GM18519 (cell line): ENCODE results near the gene PHETA1.
"Not testable (repeated sequence)": the region's sequence is repeated elsewhere in the genome, so short reads cannot be mapped to it uniquely, and the experiment has no call there.

Experiments
- ATAC-seq: cut with Tn5 transposase; IDR thresholded peaks from one replicate; pipeline ENCODE4 v1.9.1; 2021; ENCODE audit warnings: mild to moderate bottlenecking, moderate library complexity; ENCODE audit not compliant: unreplicated experiment, low FRiP score

The PHETA1 gene

DNA sequence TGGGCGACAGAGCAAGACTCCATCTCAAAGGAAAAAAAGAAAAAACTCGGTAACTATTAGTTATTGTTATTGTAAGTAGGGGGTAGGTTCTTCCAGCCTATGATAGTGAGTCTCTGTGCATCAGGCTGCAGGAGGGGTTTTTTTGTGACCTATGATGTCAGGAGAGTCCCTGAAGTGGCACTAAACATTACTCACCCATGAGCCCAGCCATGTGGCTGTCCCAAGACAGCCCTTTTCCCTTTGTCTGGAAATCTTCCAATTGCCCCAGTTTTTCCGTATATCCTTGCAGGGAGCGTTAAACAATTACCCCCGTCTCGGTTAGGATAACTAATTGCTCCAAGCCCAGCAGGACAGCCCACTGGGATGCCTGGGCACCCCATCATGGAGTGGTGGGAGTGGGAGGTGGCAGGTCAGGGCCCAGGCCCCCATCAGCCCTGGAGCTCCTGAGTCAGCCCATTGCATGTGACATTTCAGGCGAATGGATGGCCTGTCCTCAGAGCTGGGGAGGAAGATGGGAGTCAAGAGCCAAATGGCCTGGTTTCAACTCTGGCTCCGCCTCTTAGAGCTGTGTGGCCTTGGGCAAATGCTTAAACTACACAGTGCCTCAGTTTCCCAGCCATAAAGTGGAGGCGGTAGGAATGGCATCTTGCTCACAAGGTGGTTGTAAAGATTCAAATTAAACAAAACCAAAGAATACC, 16.4 kb downstream of the PHETA1 start:
- ATAC-seq: no peak

DNA sequence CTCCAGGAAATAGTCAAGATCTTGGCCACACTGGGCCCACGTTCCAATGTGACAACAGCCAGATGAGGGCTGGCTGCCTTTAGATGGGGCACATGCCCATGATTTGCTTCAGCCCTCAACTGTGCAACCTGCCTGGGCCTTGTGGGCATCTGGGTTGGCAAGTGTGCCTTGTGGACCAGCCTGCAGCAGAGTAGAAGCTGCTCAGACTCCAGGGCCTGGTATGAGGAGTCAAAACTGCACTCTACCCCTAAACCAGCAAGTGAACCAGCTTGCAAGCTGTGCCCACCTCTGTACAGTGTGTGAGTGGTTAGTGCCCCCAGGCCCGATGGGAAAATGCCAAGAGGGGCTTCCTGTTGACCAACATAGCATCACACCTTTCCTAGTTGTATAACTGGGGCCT, 17.9 kb downstream of the PHETA1 start:
- ATAC-seq: no peak

DNA sequence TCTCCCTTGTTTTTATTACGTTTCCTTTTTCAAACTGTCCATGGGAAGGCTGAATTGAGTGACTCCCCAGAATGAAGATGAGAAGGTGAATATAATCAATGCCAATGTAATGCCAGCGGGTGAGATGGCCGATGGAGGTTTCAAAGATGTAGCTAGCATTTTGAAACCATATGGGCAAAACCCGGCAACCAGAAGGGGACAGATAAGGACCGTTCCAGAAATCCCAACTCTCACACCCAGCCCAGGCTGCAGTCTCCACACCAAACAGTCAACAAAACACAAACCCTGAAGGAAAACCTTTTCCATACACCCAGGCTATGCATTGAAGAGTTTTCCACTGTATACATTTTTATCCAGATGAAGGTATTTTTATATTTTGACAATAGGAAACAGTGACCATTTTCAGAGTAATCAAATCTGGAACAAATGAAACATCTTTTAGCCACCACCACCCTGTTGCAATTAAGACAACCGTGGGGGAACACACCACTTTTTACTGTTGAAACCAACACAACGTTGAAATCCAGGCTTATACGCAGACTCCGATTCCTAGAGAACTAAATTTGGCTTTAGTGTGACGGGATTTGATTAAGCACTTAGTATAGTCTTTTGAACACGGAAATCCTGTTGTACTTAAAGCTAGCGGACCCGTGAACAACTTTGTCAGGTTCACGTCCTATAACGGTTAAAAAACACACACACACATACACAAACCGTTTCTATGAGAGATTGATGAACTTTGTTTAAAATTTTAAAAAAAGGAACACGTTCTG, 19.0 kb downstream of the PHETA1 start:
- ATAC-seq: no peak

DNA sequence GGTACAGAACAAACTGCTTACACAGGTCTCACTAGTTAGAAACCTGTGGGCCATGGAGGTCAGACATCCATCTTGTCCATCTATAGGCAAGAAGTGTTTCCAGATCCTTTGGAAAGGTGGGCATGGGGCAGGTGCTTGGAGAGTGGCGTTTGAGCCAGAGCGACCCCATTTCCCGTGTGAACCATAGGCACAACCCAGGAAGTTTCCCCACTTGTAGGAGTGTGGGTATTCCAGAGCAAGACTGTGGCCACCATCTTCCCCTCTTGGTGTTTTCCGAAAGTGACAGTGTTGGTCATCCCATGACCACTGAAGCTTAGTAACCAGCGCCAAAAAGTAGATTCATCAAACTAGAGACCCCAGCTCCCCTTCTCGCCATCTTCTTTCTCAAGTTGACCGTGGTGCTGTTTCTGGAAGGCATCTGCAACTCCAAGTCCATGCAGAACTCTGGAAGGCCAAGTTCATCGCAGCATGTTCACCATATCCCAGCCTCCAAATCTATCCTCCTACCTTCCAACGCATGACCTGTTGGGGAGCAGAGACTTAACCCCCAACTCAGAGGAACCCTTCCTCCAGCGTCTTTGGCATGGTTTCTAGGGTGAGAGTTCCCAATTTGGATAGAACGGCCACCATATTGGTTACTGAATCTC, 19.7 kb downstream of the PHETA1 start:
- ATAC-seq: no peak

DNA sequence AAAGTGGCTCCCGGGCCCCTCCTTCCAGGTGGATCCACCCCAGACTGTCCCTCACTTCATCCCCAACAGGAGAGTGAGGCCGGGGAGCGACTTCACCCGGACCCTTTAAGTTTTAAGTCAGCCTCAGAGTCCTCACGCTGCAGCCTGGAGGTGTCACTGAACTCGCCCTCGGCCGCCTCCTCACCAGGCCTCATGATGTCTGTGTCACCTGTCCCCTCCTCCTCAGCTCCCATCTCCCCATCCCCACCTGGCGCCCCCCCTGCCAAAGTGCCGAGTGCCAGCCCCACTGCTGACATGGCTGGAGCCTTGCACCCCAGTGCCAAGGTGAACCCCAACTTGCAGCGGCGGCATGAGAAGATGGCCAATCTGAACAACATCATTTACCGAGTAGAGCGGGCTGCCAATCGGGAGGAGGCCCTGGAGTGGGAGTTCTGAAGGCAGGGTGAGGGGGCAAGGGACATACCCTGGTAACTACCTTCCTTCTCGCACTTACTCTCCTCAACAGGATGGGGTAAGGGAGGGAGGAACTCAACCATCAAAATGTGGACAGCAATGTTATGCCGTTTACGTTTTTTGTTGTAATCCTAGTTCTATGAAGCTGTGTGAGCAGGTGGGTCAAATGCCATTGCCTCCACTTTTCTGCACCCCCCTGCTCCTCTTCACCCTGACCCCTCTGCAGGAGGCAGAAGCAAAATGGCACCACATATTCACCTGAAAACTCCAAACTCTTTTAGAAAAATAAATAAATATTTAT, 20.8 kb downstream of the PHETA1 start:
- no peak for ATAC-seq

DNA sequence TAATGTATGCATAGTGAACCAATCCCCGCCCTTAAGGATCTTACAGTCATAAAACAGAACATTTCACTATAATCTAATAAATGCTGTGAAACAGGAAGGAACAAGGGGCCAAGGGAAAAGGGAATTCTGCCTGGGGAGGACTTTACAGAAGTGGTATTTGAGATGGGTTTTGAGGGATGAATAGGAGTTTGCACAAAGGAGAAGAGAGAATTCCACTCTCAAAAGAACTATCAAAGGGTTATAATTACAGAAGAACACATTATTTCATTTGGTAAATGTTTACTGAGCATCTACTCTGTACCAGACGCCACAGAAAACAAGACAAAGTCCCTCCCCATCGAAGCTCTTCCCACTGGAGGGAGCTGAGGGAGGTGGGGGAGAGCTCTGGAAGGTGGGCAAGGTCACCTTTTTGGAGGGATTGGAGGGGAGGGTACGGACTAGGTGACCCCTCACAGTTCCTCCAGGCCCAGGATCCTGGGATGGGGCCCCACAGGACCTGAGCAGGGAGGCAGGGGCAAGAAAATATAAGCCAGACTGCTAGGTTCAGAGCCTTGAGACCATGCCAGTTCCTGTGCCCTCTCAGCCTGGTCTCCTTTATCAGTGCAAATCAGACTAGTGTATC, 24.5 kb downstream of the PHETA1 start:
- no peak for ATAC-seq

DNA sequence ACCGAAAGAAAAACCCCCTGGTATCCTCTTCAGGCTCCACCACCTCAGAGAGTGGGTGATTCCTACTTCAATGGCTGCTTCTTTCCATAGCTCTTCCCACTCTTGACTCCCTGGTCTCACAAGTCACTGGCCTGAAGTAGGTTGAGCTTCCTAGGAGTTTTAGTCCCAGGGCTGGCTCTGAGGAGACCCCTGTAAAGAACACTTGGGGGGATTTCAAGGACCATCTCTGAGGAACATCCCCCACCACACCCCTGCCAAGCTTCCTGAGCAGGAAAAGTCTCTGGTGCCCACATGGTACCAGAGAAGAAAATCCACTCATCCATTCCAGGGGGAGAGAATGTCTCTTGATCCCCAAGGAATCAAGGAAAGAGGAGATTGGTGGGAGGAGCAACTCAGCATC, 25.7 kb downstream of the PHETA1 start:
- no peak for ATAC-seq

DNA sequence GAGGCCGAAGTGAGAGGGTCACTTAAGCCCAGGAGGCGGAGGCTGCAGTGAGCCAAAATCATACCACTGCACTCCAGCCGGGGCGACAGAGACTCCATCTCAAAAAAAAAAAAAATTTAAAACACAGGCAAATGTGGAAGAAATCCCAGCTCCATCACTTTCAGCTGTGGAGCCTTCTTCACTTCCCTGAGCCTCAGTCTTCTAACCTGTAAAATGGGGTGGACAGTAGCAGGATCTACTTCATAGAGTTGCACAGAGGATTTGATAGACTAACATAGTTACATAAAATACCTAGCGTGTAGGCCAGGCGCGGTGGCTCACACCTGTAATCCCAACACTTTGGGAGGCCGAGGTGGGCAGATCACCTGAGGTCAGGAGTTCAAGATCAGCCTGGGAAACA, 26.5 kb downstream of the PHETA1 start:
- no peak for ATAC-seq

DNA sequence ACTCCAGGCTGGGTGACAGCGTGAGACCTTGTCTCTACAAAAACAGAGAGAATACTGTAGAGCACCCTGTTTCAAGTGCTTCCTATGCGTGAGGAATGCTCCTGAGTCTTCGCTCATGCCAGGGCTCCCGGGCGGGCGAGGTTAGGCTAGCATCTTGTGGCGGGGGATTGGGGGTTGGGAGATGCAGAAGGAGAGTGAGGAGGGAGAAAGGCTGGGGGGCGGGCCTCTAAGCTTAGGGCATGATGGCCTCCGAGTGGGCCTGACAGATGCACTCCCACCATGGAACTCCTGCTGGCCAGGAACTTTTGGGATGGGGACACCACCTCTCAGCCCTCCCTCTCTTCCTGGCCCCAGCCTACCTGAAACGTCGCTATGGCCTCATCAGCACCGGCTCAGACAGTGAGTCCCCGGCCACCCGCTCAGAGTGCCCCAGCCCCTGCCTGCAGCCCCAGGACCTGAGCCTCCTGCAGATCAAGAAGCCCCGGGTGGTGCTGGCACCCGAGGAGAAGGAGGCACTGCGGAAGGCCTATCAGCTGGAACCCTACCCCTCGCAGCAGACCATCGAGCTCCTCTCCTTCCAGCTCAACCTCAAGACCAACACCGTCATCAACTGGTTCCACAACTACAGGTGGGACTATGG, 27.3 kb downstream of the PHETA1 start:
- ATAC-seq: no peak

DNA sequence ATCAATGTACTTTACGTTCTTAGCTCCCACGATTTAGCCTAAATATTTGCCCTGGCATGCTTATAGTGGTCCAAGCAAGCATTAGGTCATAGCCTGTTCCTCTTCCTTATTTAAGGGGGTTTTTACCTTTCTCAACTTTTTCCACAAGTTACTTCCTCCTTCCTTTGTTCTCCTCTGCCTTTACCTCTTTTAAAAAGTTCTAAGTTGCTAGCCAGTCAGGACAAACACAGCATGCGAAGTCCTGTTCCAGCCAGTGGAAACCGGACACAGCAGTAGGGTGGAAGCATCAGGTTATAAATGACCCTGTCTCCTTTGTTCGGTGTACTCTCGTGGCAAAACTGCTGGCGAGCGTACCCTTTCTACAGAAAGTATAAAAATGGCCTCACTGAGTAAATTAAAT, 28.2 kb downstream of the PHETA1 start:
- ATAC-seq: not testable (repeated sequence)

DNA sequence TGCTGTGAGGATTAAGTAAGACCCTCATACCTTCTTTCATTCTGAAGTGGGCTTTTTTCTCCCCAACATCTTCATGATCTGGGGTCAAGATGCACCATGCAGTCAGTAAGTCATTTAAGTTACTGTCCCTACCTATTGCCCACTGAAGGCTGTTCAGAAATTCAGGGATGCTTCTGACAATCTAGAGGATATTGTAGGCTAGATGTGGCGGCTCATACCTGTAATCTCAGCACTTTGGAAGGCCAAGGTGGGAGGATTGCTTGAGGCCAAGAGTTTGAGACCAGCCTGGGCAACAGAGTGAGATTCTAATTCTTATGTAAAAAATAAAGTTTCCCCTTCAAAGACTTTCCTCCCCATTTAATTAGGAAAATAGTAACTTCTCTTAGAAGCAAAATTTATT, 28.7 kb downstream of the PHETA1 start:
- no peak for ATAC-seq

DNA sequence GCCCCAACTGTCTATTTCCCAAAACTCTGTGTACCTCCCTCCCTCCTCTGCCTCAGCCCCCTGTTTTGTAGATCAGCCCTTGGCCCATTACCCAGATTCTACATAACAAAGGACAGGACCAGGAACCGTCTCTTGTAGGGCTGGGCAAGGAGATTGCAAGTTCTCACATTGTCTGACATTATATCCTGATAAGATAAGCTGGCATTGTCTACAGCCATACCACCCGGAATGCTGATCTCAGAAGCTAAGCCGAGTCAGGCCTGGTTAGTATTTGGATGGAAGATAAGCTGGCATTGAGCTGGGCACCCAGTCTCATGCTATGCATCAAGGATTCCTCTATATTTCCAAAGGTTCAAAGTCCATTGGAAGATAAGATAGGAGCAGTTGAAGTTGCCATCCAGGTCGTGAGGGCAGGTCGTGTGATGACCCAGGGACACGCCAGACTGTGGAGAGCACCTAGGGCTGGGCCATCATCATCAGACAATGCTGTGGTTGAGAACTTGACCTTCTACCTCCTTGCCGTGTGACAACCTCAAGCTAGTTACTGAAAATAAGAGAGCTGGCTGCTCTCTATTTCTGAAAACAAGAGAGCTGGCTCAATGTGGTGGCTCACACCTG, 29.5 kb downstream of the PHETA1 start:
- no peak for ATAC-seq

DNA sequence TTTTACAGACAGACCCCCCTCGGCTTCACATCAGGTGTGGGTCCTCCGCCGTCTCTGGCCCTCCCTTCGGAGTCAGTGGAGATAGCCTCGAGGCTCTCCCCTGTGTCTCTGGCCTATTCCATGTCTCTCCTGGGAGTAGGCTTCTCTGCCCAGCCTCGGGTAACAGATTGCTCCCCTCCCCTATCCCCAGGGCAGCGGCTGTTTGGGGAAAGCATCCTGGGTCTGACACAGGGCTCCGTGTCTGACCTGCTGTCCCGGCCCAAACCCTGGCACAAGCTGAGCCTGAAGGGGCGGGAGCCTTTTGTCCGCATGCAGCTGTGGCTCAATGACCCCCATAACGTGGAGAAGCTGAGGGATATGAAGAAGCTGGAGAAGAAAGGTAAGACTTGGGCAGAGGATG, 30.8 kb downstream of the PHETA1 start:
- ATAC-seq: no peak

DNA sequence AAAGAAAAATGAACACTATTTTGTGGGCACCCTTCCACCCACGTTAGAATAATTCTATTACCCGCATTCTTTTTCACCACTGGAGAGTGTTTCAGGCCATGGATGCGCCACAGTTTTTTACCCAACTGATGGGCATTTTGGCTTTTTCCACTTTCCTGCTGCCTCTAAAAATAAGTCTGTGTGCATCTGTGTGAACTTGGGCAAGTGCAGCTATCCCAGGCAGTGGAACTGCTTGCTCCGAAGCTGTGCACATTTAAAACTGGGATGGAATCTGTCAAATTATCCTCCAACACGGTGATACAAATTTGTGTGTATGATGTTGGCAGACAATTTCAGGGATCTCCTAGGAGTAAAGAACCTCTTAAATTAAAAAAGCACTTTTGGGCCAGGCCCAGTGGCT, 31.5 kb downstream of the PHETA1 start:
- ATAC-seq: no peak

DNA sequence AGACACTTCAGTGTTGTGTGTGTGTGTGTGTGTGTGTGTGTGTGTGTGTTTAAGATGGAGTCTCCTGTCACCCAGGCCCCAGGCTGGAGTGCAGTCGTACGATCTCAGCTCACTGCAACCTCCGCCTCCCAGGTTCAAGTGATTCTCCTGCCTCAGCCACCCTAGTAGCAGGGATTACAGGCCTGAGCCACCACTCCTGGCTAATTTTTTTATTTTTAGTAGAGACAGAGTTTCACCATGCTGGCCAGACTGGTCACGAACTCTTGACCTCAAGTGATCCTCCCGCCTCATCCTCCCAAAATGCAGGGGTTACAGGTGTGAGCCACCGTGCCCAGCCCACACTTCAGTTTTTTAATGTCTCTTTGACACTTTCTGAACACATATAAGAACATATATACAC, 32.5 kb downstream of the PHETA1 start:
- ATAC-seq: not testable (repeated sequence)

DNA sequence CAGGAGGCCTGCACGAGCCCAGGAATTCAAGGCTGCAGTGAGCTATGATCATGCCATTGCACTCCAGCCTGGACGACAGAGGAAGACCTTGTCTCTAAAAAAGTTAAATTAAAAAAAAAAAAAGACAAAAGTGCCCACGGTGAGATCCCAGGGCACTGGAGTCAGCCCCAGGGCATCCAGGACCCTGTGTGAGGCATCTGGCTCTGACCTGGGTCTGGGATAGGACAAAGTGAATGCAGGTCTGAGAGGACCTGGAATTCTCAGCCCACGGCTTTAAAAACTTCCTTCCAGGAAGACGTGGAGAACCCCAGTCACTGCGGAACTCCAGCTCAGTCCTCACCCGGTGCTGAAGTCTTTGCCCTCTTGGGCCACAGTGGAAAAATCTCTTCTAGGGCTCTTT, 33.1 kb downstream of the PHETA1 start:
- ATAC-seq: no peak

DNA sequence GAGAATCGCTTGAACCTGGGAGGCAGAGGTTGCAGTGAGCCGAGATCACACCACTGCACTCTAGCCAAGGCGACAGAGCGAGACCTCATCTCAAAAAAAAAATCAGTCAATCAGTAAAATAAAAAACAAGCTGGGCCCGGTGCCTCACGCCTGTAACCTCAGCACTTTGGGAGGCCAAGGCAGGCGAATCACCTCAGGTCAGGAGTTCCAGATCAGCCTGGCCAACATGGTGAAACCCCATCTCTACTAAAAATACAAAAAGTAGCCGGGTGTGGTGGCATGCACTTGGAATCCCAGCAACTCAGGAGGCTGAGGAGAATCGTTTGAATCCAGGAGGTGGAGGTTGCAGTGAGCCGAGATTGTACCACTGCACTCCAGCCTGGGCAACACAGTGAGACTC, 33.6 kb downstream of the PHETA1 start:
- not testable (repeated sequence) for ATAC-seq

DNA sequence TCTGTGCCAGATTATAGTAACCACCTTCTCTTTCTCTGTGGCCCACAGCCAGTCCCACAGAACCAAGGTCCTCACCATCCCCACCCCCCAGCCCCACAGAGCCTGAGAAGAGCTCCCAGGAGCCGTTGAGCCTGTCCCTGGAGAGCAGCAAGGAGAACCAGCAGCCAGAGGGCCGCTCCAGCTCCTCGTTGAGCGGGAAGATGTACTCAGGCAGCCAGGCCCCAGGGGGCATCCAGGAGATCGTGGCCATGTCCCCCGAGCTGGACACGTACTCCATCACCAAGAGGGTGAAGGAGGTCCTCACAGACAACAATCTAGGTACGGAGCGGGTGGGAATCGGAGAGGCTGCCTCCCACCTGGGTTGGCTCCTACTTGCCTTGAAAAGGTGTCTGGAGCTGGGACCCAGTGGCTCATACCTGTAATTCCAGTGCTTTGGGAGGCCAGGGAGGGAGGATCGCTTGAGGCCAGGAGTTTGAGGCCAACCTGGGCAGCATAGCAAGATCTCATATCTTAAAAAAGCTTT, 34.4 kb downstream of the PHETA1 start:
- ATAC-seq: no peak
